ENCODE measurements around the gene PRC1. TPM values are rescaled to one million over a fixed set of nuclear protein-coding genes. Genes with fewer than 3 reads are reported as not detected.
A peak's percentile ranks its signal among the peaks of the same experiment; 100 is the strongest.

The PRC1 gene
- total RNA-seq (ENCODE audit: low replicate concordance), result 257 and 284 TPM in 2 replicates

- peak within 1 kb of the TSS; percentile 91 for H3K4me2 ChIP-seq
- H3K27ac ChIP-seq, result peak within 1 kb of the TSS; percentile 78
- no peaks in the 10 kb centered on the region for H3K27me3 ChIP-seq
- H3K79me2 ChIP-seq (ENCODE audit: low read depth), result peaks cover 67% of the 10 kb centered on the region
- H3K36me3 ChIP-seq, result no peaks in the 10 kb centered on the region
- H3K9me3 Mint-ChIP-seq, result no peaks in the 10 kb centered on the region
- no peak for TF ChIP-seq CTCF (IDR thresholded peaks at IDR 0.05)
- no peak for TF ChIP-seq EZH2 (IDR thresholded peaks at IDR 0.05)
- TF ChIP-seq EZH2phosphoT487 (IDR thresholded peaks at IDR 0.05), result no peak
- peaks cover 5% of the 10 kb centered on the region for H3K27me3 Mint-ChIP-seq (ENCODE audit: insufficient read depth, low read depth)
- peaks cover 30% of the 10 kb centered on the region for H3K4me1 Mint-ChIP-seq
- H3K4me3 Mint-ChIP-seq, result peak within 1 kb of the TSS; percentile 100
- DNase-seq (ENCODE audit: low spot score), result peak; percentile 99
- peaks cover 16% of the 10 kb centered on the region for H3F3A ChIP-seq (ENCODE audit: low read depth)
- H2AFZ ChIP-seq (replicated peaks), result peak within 1 kb of the TSS; percentile 89
- peaks cover 10% of the 10 kb centered on the region for H3K4me1 ChIP-seq
- H3K9me3 ChIP-seq (ENCODE audit: low read depth), result no peaks in the 10 kb centered on the region
- peaks cover 39% of the 10 kb centered on the region for H4K20me1 ChIP-seq (ENCODE audit: low read depth)
- peak within 1 kb of the TSS; percentile 92 for H3K4me3 ChIP-seq
- peaks cover 17% of the 10 kb centered on the region for H3K36me3 Mint-ChIP-seq
- H3K27ac Mint-ChIP-seq, result peak within 1 kb of the TSS; percentile 98
- peak within 1 kb of the TSS; percentile 80 for H3K9ac ChIP-seq
Observed at GRCh38 chr15:90994417-90995311, at the start of gene PRC1. TSS of gene PRC1 (minus strand) at chr15:90994535. CDS start at chr15:90994417, 118 bp downstream.

GRCh38 chr15:91043202-91043874 lies 49.0 kb upstream of the PRC1 start:
- H3K9me3 ChIP-seq (ENCODE audit: low read depth), result no peaks in the 10 kb centered on the region
- no peak for DNase-seq (ENCODE audit: low spot score)
- H3K36me3 ChIP-seq, result no peaks in the 10 kb centered on the region
- no peak overlapping the region for H3K9ac ChIP-seq
- peaks cover 7% of the 10 kb centered on the region for H3K27me3 ChIP-seq
- peaks cover 8% of the 10 kb centered on the region for H3K27me3 Mint-ChIP-seq (ENCODE audit: insufficient read depth, low read depth)
- H3K4me3 Mint-ChIP-seq, result no peak overlapping the region
- no peaks in the 10 kb centered on the region for H3F3A ChIP-seq (ENCODE audit: low read depth)
- H3K4me2 ChIP-seq, result no peak overlapping the region
- H3K9me3 Mint-ChIP-seq, result no peaks in the 10 kb centered on the region
- no peaks in the 10 kb centered on the region for H3K4me1 Mint-ChIP-seq
- H3K79me2 ChIP-seq (ENCODE audit: low read depth), result no peaks in the 10 kb centered on the region
- H2AFZ ChIP-seq (replicated peaks), result no peak overlapping the region
- no peaks in the 10 kb centered on the region for H3K36me3 Mint-ChIP-seq
- H3K4me3 ChIP-seq, result no peak overlapping the region
- H3K4me1 ChIP-seq, result no peaks in the 10 kb centered on the region
- TF ChIP-seq EZH2 (IDR thresholded peaks at IDR 0.05) (no peak), EZH2phosphoT487 (IDR thresholded peaks at IDR 0.05) (no peak), CTCF (IDR thresholded peaks at IDR 0.05) (no peak)
- no peaks in the 10 kb centered on the region for H4K20me1 ChIP-seq (ENCODE audit: low read depth)
- no peak overlapping the region for H3K27ac Mint-ChIP-seq
- no peak overlapping the region for H3K27ac ChIP-seq

GRCh38 chr15:91040856-91041255 lies 46.5 kb upstream of the PRC1 start:
- Mint-ChIP-seq H3K4me3 (no peak overlapping the region), H3K9me3 (no peaks in the 10 kb centered on the region)
- no peaks in the 10 kb centered on the region for H4K20me1 ChIP-seq (ENCODE audit: low read depth)

More at GRCh38 chr15:91040856-91041255, 46.5 kb upstream of the PRC1 start:
- Histone ChIP-seq H3K4me3 (no peak overlapping the region), H2AFZ (replicated peaks) (no peak overlapping the region), H3K27ac (no peak overlapping the region), H3K4me2 (no peak overlapping the region), H3K9me3 (ENCODE audit: low read depth) (no peaks in the 10 kb centered on the region), H3K79me2 (ENCODE audit: low read depth) (no peaks in the 10 kb centered on the region), H3K9ac (no peak overlapping the region), H3F3A (ENCODE audit: low read depth) (no peaks in the 10 kb centered on the region), H3K36me3 (no peaks in the 10 kb centered on the region), H3K4me1 (no peaks in the 10 kb centered on the region), H3K27me3 (no peaks in the 10 kb centered on the region)
- Mint-ChIP-seq H3K36me3 (no peaks in the 10 kb centered on the region), H3K4me1 (no peaks in the 10 kb centered on the region), H3K27me3 (ENCODE audit: insufficient read depth, low read depth) (peaks cover 2% of the 10 kb centered on the region), H3K27ac (no peak overlapping the region)
- no peak for DNase-seq (ENCODE audit: low spot score)
- no peak for TF ChIP-seq EZH2 (IDR thresholded peaks at IDR 0.05)
- TF ChIP-seq CTCF (IDR thresholded peaks at IDR 0.05), result no peak
- TF ChIP-seq EZH2phosphoT487 (IDR thresholded peaks at IDR 0.05), result no peak

Data from neural progenitor cell (in vitro differentiated cells).